HG02973 (cell line): ENCODE measurements around the gene SLC36A2.
"Not testable (repeated sequence)": the region's sequence is repeated elsewhere in the genome, so short reads cannot be mapped to it uniquely, and the experiment has no call there.

Source experiments
- ATAC-seq: cut with Tn5 transposase; IDR thresholded peaks from one replicate; pipeline ENCODE4 v1.9.1; 2021; ENCODE audit warnings: moderate library complexity; ENCODE audit not compliant: unreplicated experiment

The SLC36A2 gene

DNA sequence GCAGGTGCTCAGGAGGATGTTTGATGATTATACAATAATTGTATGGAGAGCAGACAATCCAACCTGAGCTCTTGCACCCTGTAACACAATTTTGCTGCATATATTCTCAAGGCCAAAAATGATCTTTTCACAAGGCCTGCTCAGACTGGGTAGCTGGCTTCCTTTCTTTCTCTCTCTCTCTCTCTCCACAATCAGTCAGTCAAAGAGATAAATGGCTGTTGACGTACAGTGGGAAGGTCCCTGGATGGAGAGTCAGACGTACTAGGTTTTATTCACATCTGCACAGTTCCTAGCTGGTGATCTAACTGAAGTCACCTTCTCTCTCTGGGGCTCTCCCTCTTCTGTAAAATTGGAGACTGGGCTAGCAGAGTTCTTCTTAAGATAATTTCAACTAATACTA is 19.8 kb downstream of the SLC36A2 start:
- no peak for ATAC-seq

DNA sequence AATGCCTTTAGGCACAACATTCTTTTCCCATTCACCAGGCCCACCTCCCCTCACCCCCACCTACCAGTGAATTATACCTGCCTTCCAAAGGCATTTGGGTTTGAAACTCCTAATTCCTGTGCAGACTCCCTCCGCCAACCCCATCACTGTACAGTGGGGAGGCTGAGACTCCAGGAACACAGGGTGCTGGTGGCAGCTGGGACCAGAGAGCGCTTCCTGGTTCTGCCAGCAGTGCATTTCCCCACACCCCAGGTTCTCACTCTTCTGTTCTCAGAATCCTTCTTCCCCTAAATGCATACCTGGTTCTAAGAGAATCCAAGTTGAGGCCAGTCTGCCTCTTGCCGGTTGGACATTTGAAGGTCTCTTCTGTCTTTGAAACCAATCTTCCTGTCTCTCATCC is 21.1 kb downstream of the SLC36A2 start:
- ATAC-seq = no peak

DNA sequence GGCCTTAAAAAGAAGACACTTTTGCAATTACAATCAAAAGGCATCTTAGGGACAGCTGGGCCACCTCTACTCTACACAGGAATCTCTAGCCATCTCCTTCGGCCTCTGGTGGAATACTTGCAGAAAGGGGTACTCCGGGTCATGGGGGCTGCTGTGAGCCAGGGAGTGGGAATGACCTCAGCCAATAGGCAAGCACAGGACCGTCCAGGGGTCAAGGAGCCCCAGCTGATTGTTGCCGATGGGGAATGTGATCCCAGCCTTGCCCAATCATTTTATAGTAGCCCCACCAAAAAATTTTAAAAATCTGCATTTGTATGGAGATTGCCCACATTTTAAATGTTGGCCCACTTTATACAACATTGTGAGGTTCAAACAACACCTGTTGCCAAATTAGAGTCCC is 26.9 kb downstream of the SLC36A2 start:
- ATAC-seq = no peak

DNA sequence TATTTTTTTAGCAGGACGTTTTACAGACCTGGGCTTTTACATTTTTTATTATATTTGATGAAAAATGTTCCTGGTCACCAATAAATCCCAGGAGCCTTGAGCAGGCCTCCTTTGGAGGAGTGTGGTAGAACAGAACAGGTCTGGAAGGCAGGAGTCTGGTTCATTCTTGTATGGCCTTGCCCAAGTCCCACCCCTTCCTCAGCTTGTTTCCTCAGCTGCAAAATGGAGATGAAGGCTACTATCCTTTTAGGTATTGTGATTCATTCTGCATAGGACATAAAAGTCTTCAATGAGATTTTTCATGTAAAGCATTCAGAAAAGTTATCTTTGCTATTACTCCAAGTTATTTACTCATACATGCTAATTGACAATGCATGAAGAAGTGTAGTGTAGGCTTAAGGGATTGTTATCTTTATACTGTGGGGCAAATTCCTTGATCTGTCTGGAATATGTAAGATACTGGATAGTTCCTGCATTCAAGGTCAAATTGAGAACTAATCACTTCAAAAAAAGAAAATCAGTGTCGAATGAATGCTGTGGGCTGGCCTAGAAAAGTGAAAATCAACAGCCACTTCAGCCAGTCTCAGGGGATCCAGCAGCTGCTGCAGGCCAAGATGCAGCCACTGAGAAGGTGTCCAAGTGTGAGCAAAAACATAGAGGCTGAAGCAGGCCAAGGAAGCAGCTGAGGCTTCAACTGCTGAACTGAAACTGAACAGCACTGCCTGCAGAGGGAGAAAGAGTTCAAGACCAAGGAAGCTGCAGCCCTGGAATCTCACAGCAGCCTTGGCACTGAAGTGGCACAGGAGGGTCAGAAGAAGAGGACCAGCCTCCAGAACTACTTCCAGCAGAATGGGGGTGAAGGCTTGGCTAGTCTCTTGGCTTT is 28.3 kb downstream of the SLC36A2 start:
- no peak for ATAC-seq

DNA sequence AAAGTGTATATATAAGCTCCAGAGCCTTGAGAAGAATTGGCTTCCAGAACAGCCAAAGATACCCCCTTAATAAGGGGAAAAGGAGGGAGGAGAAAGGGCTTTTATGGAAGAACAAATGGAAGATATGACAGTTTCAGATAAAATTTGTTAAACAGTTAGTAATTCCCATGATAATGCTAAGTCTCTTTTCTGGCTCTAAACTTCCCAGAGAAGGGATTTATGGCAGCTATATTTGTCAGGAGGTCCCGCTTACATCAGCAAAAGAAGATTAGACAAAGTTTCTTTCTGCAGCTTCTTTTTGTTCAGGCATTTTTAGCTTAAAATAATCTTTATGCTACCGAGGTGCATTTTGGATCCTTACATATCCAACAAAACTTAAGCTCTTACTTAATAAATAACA is 29.5 kb downstream of the SLC36A2 start:
- ATAC-seq = no peak

DNA sequence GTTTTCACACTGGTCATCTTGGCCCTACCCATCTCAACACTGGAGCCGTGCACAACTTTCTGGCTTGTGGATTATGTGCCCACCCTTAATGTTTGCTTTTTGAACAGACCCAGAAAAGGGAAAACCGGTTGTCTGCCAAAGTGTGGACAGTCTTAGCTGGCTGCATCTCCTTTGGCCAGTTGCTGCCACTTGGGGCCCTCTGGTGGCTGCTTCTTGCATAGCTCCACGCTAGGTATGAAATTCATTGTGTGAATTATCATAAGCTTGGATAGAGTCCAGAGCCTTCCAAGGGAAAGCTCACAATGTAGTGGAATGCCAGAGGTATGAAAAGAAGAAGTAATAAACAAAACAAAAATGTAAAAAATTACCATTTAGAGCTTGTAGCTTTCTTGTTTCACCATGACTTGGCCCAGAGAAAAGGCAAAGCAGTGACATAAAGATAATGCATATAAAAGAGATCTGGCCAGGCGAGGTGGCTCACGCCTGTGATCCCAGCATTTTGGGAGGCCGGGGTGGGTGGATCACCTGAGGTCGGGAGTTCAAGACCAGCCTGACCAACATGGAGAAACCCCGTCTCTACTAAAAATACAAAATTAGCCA is 31.3 kb downstream of the SLC36A2 start:
- peak; percentile 82 for ATAC-seq

DNA sequence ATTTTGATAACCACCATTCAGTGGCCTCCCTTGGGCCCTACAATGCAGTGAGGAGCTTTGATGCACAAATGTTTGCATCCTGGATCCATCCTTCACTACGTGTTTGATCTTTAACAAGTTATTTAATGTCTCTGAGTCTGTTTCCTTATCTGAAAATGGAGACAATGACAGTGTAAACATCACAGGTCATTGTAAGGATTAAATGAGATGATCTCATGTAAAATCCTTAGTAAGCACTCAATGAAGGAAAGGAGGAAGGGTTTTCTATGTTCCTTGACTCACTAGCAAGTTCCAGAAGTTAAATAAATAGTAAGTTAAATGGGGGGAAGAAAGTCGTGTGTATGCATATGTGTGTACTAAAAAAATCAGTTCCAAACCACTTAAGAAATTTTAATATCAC is 34.0 kb downstream of the SLC36A2 start:
- ATAC-seq = no peak

DNA sequence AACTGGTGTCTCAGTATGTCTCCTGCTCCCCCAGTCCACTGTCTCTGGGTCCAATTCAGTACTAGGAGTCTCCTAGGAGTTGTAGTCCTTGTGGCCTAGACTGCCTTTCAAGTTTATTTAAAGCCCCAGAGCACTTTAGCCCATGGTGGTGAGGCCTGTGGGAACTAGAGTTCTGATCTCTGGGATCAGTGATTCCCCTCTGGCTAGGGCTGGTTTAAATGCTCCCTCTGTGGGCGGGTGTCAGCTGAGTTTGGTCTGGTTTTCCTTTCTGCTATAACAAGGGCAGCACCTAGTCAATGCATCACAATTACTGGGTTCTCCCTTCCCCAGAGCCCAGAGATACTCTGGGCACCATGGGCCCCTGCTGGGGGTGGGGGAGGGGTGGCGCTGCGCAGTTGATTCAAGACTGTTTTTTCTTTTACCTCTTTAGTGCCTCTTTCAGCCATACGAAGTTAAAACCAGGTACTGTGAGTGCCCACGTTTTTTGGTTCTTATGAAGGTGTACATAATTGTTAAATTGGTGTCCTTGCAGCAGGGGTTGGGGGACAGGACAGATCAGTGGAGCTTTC is 34.5 kb downstream of the SLC36A2 start:
- no peak for ATAC-seq

DNA sequence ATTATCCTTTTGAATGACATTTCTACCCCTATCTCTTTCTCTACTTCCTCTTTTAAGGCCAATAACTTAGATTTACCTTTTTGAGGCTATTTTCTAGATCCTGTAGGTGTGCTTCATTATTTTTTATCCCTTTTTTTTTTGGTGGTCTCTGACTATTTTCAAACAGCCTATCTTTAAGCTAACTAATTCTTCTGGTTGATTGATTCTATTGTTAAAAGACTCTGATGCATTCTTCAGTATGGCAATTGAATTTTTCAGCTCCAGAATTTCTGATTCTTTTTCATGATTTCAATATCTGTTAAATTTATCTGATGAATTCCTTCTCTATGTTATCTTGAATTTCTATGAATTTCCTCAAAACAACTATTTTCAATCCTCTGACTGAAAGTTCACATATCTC is 36.4 kb downstream of the SLC36A2 start:
- no peak for ATAC-seq

DNA sequence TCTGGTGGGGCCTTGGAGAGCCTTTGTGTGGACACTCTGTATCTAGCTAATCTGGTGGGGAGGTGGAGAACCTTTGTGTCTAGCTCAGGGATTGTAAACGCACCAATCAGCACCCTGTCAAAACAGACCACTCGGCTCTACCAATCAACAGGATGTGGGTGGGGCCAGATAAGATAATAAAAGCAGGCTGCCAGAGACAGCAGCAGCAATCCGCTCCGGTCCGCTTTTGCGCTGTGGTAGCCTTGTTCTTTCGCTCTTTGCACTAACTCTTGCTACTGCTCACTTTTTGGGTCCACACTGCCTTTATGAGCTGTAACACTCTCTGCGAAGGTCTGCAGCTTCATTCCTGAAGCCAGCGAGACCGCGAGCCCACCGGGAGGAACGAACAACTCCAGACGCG is 37.5 kb downstream of the SLC36A2 start:
- not testable (repeated sequence) for ATAC-seq

DNA sequence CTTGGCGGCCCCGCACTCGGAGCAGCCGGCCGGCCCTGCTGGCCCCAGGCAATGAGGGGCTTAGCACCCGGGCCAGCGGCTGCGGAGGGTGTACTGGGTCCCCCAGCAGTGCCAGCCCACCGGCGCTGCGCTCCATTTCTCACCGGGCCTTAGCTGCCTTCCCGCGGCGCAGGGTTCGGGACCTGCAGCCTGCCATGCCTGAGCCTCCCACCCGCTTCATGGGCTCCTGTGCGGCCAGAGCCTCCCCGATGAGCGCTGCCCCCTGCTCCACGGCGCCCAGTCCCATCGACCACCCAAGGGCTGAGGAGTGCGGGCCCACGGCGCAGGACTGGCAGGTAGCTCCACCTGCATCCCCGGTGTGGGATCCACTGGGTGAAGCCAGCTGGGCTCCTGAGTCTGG is 38.1 kb downstream of the SLC36A2 start:
- ATAC-seq = not testable (repeated sequence)

DNA sequence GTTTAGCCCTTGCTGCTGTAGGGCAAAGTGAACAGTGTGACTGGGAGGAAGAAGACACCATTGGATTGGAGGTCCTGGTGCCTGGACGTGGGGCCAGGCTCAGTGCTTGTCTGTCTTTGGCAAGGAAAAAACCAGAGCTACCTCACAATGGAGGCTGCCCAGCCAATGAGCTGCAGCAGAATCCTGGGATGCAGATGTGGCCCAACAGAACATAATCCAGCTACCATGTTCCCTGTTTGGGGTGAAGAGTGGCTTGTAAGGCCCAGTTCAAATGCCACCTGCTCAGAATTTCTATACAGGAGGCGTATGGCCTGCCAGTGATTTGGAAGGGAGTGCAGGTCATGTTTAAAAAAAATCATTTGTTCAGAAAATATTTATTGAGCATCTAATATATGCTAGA is 43.7 kb downstream of the SLC36A2 start, which contains the start of gene SLC36A3:
SLC36A3 (minus strand) TSS at position 101 of the 400 bp plus-strand sequence. CDS start 412 bp downstream, outside the sequence.
- ATAC-seq = no peak

DNA sequence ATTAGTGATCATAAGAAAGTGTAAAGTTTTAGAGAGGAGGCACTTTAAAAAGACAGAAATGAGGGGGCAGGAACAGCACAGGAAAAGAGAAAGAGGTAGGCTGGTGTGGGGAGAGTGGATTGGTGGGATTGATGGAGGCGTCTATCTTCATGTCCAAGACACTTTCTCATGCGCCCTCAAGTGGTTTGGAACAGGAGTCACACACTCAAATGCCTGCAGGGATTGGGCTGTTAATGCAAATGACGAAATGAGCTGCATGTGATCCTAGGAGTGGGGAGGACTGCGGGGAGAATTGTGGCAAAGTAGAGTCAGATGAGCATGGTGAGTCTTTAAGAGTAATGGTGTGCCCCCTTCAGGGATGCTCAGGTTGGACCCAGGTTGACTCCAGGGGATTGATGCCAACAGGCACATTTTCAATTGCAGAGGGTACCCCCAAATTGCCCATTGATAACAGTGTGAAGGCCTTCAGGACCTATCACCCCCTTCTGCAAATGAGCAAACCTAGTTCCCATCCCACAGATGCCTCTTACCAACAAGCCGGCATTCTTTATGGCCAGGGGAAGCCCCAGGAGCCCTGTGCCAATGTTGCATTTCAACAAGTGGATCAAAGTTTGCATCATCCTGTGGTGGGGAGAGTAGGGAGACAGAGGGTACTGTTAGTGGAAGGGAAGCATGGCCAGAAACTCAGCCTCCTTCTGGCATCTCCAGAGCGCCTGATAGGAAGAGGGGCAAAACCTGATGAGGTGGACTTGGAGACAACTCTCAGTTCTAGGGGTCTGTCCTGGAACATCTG is 49.1 kb downstream of the SLC36A2 start:
- ATAC-seq = no peak

DNA sequence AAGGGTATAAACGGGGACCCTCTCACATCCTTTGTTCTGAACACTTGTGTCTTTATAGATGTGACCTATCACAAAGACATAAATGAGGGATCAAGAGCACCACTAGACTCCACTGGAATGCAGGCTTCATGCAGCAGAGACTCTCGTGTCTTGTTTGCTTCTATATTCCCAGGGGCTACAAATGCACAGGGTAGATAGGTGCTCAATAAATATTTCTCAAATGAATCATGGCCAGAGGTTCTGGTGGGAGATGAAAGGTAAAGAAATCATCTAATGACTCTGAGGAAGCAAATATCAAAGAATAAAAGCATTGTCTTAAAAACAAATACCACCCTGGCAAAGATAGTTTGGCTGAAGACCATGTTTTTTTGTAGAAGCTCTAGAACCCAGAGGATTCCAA is 50.4 kb downstream of the SLC36A2 start:
- ATAC-seq = no peak

DNA sequence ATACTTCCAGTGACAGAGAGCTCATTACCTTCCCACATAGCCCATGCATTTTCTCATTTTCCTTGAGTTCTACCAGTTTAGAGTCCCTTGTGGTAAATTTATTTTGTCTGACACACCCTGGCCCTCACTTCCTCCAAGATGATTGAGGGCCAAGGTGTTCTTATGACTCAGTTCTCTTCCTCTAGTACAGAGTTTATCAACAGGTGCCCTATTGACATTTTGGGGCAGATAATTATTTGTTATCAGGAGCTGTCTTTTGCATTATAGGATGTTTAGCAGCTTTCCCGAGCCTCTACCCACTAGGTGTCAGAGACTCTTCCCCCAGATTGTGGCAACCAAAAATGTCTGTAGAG is 50.9 kb downstream of the SLC36A2 start:
- no peak for ATAC-seq

DNA sequence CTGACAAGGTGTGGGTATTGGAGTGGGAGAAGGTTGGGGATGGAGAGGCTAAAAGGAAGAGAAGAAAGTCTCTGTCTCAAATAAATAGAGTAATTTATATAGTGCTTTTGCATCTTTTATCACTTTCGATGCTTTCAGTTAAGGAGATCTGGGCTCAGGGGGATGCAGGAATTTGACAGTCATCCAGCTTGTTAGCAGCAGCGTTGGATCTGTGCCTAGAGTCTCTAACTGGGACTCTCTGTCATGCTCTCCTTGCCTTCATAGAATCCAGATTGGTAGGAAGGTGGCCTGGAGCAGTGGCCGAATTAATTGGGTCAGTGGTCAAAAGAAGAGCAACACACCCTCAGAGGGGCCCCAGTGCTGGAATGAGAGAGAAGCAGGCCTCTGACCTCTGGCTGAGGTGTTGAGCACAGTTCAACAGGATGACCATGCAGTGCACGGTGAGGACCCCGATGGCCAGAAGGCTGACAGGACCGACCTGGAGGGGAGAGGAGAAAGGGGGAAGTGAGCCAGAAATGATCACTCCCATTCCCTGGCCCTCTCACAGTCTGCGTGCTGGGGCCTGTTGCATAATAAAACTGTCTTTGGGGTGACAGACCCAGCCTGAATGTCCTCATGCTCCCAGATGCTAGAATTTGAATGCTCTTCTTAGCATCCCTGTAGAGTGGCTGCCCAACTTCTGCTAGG is 51.4 kb downstream of the SLC36A2 start:
- ATAC-seq = no peak

DNA sequence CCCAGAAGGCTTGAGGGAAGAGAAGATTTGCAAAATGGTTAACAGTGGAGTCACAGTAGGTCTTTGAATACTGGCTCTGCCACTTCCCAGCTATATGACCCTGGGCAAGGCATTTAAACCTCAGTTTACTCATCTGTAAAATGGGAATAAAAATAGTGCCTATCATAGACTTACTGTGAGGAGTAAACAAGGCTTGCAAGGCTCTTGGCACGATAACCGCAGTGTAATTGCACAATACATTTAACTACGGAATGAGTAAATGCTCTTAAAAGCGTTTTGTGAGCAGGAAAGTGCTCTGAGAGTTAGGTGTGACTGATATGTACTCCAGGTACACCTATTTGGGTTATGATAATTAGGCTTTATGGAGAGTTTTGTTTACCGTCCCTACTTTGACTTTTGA is 52.2 kb downstream of the SLC36A2 start:
- ATAC-seq = no peak

DNA sequence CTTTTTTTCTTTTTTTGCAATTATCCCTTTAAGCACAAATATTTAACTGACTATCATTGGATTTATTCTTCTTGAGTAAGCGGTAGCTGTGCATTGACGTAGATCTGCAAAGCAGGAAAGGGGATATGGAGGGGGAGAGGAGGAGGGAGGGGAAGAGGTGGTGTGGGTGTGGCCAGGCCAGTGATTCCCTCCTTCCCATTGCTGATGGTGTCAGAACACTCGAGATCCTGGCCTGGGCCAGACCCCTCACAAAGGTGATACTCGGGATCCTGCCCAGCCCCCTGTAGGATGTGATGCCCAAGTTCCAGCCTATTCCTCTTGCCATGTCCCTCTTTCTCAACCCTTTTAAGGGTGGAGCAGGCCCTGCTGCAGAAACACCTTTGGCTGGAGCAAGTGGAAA is 53.7 kb downstream of the SLC36A2 start:
- no peak for ATAC-seq

DNA sequence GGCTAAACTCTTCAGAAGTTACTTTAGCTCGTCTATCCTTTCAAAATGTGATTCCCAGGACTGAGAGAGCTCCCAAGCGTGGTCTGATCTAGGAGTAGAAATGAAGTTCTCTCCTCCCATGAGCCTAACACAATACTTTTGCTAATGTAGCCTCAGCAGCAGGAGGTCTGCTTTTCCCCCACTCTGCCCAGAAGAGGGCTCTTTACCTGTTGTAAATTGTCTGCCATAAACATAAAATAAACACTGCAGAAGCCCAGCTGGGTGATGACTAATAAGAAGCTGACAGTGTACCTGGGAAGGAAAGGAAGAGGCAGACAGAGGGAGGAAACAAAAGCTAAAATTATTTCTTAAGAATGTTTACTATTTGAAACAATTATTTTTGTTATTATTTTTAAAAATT is 59.2 kb downstream of the SLC36A2 start:
- no peak for ATAC-seq

DNA sequence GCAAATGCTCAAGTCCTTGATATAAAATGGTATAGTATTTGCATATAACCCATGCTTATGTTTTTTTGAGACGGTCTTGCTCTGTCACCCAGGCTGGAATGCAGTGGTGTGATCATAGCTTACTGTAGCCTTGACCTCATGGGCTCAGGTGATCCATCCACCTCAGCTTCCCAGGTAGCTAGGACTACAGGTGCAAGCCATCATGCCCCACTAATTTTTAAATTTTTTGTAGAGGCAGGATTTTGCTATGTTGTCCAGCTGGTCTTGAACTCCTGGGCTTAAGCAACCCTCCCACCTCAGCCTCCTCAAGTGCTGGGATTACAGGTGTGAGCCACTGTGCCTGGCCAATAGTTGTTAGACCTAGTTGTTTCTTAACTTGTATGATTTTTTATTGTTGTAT is 61.1 kb downstream of the SLC36A2 start:
- ATAC-seq = no peak

DNA sequence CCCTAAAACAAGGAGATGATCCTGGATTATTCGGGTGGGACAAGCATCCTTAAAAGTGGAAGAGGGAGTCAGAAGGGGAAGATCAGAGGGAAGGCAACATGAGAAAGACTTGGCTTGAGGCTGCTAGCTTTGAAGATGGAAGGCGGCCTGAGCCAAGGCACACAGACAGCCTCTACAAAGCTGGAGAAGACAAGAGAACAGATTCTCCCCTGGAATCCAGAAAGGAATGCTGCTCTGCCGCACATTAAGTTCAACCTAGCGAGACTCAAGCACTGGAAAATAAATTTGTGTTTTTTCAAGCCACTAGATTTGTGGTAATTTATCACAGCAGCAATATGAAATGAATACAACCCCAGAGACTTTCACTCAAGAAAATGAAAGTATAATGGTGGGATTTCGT is 61.7 kb downstream of the SLC36A2 start:
- no peak for ATAC-seq
